Gastrocnemius medialis (tissue), 4 donors: Measurements from ENCODE around the gene SLX4IP.

Experiments used
- CTCF ChIP-seq, 5 experiments: fragments of 450-650 bp in 3 of 5; fragments of 200-600 bp in 2 of 5; sonication (generic) in 2 of 5; IDR thresholded peaks in 4 of 5; conservative IDR thresholded peaks in 1 of 5; 1 replicate in 4 of 5; 2 replicates in 1 of 5; pipeline ENCODE4 v1.5.1; 2016 to 2019; ENCODE audit warnings: antibody characterized with exemption in 5 of 5, mild to moderate bottlenecking in 3 of 5, moderate library complexity in 3 of 5
- POLR2A ChIP-seq, 2 donors: fragments of 450-650 bp; IDR thresholded peaks; one replicate each; pipeline ENCODE4 v1.6.1; 2017; ENCODE audit warnings: antibody characterized with exemption in 2 of 2, mild to moderate bottlenecking in 2 of 2, moderate library complexity in 2 of 2

- peak in 1 of 5 experiments; percentile 20 for TF ChIP-seq CTCF (IDR thresholded peaks at IDR 0.05 in 4 of 5, conservative IDR thresholded peaks at IDR 0.05 in 1 of 5)
- no peak for TF ChIP-seq POLR2A (IDR thresholded peaks at IDR 0.05)
These were observed 212.4 kb downstream of the SLX4IP start for GRCh38 chr20:10647471-10647870.
